GM21423 (cell line): ENCODE measurements around the gene ATG9B.

Experiments used
- ATAC-seq: cut with Tn5 transposase; IDR thresholded peaks from one replicate; pipeline ENCODE4 v1.9.1; 2021; ENCODE audit warnings: mild to moderate bottlenecking, moderate library complexity; ENCODE audit not compliant: unreplicated experiment

The ATG9B gene, protein sequence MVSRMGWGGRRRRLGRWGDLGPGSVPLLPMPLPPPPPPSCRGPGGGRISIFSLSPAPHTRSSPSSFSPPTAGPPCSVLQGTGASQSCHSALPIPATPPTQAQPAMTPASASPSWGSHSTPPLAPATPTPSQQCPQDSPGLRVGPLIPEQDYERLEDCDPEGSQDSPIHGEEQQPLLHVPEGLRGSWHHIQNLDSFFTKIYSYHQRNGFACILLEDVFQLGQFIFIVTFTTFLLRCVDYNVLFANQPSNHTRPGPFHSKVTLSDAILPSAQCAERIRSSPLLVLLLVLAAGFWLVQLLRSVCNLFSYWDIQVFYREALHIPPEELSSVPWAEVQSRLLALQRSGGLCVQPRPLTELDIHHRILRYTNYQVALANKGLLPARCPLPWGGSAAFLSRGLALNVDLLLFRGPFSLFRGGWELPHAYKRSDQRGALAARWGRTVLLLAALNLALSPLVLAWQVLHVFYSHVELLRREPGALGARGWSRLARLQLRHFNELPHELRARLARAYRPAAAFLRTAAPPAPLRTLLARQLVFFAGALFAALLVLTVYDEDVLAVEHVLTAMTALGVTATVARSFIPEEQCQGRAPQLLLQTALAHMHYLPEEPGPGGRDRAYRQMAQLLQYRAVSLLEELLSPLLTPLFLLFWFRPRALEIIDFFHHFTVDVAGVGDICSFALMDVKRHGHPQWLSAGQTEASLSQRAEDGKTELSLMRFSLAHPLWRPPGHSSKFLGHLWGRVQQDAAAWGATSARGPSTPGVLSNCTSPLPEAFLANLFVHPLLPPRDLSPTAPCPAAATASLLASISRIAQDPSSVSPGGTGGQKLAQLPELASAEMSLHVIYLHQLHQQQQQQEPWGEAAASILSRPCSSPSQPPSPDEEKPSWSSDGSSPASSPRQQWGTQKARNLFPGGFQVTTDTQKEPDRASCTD

GRCh38 chr7:151024435-151025056 is at the start of gene ATG9B:
ATG9B (minus strand) TSS chr7:151024494; CDS start chr7:151024423, 71 bp downstream.
- ATAC-seq = no peak

DNA sequence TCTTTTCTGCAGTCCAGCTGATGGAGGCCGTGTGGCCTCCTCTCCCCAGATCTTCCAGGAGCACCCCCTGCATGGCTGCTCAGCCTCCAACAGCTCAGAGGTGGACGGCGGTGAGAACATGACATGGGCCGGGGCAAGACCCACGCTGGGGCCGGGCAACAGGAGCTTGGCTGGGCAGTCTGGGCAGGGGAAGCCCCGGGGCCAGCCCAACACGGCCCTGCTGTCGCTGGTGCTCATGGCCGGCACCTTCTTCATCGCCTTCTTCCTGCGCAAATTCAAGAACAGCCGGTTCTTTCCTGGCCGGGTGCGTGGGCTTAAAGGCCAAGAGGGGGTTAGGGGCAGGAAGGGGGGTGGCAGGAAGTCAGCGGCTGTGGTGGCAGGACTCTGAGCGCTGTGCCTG is 49.7 kb upstream of the ATG9B start:
- ATAC-seq = no peak

- no peak for ATAC-seq
These were observed 47.0 kb upstream of the ATG9B start for GRCh38 chr7:151071032-151071866.

DNA sequence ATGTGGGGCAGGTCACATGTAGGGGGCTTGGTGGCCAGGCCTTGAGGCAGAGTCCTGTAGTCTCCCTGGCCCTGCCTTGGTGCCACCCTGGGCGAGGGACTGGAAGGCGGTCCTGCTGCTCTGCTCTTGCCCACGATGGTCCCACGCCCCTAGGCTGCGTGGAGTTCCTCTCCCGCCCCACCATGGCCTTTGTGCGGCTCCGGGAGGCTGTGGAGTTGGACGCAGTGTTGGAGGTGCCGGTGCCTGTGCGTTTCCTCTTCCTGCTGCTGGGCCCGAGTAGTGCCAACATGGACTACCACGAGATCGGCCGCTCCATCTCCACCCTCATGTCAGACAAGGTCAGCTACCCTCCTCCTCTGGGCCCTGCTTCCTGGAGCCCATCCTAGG is 46.3 kb upstream of the ATG9B start:
- no peak for ATAC-seq

DNA sequence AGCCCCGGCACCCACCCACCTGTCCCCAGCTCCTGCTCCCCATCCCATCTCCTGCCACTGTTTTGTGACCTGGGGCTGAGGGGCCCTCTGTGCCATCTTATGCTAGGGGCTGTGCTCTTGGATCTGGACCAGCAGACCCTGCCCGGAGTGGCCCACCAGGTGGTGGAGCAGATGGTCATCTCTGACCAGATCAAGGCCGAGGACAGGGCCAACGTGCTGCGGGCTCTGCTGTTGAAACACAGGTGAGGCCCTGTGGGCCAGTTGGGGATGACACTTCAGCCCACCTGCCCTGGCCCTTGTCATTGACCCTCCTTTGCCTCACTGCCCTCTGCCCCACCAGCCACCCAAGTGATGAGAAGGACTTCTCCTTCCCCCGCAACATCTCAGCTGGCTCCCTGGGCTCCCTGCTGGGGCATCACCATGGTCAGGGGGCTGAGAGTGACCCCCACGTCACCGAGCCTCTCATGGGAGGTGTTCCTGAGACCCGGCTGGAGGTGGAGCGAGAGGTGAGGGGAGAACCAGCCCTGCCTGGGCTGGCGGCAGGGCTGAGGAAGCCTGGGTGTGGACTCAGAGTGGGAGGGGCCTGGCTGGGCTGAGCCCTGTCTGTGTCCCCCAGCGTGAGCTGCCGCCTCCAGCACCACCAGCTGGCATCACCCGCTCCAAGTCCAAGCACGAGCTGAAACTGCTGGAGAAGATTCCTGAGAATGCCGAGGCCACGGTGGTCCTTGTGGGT is 45.7 kb upstream of the ATG9B start:
- ATAC-seq = no peak

- no peak for ATAC-seq
These were observed 43.9 kb upstream of the ATG9B start for GRCh38 chr7:151068069-151068773.

DNA sequence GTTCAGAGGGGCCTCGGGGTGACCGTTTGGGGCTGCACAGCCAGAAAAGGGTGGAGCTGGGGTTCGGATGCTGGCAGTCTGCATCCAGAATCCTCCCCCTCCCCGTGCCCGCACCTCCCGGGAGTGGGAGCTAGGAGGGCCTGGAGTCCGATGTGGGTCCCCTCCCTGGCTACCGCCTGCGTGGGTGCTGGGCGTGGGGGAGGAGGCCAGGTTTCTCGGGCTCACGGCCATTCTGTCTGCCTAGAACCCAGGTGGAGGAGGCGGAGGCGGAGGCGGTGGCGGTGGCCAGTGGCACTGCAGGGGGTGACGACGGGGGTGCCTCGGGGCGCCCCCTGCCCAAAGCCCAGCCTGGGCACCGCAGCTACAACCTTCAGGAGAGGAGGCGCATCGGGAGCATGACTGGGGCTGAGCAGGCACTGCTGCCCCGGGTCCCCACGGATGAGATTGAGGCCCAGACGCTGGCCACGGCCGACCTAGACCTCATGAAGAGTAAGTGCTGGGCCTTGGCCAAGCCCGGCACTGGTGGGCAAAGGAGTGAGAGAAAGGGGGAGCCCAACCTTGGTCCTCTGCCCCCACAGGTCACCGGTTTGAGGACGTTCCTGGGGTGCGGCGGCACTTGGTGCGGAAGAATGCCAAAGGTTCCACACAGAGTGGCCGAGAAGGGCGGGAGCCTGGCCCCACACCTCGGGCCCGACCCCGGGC is 42.1 kb upstream of the ATG9B start:
- no peak for ATAC-seq

DNA sequence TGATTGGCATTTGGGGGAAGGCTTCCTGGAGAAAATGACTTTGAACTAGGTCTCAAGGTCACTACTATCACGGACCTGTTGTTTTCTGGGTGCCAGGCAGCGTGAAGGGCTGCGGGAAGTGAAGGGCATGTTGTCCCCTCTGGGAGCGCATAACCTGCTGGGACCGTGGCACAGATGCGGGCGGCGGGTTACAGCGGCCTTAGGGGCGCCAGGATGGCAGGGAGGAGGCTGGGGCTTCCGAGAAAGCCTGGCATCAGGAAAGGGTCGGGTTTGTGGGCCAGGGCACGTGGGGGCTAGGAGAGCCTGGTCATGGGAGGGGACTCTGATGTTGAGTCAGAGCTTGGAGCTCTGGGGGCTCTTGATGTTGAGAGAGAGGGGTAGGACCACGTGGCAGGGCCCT is 41.2 kb upstream of the ATG9B start:
- no peak for ATAC-seq

- no peak for ATAC-seq
These were observed 40.7 kb upstream of the ATG9B start for GRCh38 chr7:151064993-151065392.

- no peak for ATAC-seq
These were observed 40.2 kb upstream of the ATG9B start for GRCh38 chr7:151064454-151064853.

DNA sequence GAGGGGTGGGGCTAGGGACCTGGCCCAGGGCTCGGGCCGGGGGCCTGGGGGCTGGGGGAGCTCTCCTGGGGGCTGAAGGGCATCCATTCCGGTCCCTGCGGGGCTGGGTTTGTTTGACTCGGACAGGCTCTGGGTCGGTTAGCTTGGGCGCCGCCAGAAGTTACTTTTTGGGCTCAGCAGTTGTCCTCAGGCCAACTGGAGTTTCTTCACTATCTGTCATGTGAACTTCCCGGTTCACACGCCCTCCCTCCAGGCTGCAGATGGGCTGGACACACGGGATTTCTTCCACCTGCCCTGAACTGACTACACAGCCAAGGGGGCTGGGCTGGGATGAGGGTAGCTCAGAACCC is 38.9 kb upstream of the ATG9B start:
- no peak for ATAC-seq

DNA sequence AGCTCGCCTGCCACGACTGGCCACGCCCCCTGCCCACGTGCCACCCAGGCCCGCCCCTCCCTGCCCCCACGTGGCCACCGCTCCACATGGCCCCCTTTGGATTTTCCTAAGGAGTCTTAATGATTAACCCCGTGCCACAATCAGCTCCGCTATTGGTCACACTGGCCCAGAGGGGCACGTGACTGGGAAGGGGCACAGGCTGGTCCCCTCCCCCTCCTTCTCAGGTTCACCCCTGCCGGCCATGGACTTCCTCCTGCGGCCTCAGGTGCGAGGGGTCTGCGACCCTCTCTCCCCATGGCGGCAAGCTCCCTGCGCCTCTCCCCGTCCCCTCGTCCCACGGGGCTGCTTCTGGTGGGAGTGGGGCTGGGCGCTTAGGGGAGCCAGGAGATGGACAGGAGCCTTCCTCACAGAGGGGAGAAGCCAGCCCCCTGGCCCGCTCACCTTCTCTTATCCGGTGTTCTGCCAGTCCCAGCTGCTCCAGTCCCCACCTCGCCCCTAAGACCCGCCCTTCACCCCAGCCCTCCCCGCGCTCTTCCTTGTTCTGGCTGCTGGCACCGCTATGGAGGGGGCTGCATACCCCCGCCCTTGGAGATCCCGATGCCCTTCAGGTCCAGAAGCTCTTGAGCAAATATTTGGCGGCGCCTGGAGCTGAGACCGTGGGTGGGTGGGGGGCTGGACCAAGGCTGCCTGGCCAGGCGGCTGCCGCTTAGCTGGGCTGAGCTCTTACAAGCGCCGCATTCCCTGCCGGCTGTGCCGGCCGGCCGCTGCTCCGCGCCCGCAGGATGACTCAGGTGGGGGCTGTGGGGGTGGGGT is 38.3 kb upstream of the ATG9B start:
- no peak for ATAC-seq

DNA sequence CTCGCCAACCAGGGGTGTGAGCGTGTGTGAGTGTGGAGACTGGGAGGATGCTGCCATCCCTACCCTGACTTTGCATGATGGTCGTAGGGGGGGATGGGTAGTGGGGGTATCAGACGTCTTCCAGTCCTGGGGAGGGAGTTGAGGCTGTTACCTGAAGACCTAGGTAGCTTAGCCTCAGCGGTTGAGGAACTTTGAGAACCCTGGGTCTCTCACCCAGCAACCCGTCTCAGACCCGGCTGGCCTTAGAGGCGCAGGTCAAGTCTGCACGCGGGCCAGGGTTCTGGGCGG is 37.8 kb upstream of the ATG9B start:
- no peak for ATAC-seq

- no peak for ATAC-seq
These were observed 37.2 kb upstream of the ATG9B start for GRCh38 chr7:151061213-151062110.

GRCh38 chr7:151060416-151061212 is 36.3 kb upstream of the ATG9B start:
- ATAC-seq = no peak

- no peak for ATAC-seq
These were observed 35.8 kb upstream of the ATG9B start for GRCh38 chr7:151060113-151060415.
